SK-N-MC (cell line): ENCODE measurements around the gene PLXNC1.

Experiments used
- EZH2 ChIP-seq: fragments of 200-600 bp; sonication (generic); IDR thresholded peaks from one replicate; pipeline ENCODE4 v1.6.1; 2017; ENCODE audit warnings: antibody characterized with exemption
- FOXP2 ChIP-seq: optimal IDR thresholded peaks from 2 replicates; pipeline ENCODE3; 2011; ENCODE audit warnings: mild to moderate bottlenecking, moderate library complexity; ENCODE audit not compliant: insufficient read depth; ENCODE audit errors: extremely low read length, control extremely low read depth
- POLR2AphosphoS5 ChIP-seq: IDR thresholded peaks from 2 replicates; pipeline ENCODE4 v1.6.1; 2012; ENCODE audit warnings: mild to moderate bottlenecking, low read depth, low read length, borderline replicate concordance

- no peak for TF ChIP-seq POLR2AphosphoS5
- no peak for TF ChIP-seq EZH2
- TF ChIP-seq FOXP2, result no peak
Measured at GRCh38 chr12:94150240-94151121, 2.1 kb downstream of the PLXNC1 start.
